Measurements from ENCODE around the gene FFAR2. TPM values are rescaled to one million over a fixed set of nuclear protein-coding genes. Genes with fewer than 3 reads are reported as not detected.

The FFAR2 gene
- total and polyA plus RNA-seq, 9 of the 15 experiments (the other 6 are each of a cell fraction or from before 2014, with no cell fraction given), result not detected

- TF ChIP-seq, protein P1, sequence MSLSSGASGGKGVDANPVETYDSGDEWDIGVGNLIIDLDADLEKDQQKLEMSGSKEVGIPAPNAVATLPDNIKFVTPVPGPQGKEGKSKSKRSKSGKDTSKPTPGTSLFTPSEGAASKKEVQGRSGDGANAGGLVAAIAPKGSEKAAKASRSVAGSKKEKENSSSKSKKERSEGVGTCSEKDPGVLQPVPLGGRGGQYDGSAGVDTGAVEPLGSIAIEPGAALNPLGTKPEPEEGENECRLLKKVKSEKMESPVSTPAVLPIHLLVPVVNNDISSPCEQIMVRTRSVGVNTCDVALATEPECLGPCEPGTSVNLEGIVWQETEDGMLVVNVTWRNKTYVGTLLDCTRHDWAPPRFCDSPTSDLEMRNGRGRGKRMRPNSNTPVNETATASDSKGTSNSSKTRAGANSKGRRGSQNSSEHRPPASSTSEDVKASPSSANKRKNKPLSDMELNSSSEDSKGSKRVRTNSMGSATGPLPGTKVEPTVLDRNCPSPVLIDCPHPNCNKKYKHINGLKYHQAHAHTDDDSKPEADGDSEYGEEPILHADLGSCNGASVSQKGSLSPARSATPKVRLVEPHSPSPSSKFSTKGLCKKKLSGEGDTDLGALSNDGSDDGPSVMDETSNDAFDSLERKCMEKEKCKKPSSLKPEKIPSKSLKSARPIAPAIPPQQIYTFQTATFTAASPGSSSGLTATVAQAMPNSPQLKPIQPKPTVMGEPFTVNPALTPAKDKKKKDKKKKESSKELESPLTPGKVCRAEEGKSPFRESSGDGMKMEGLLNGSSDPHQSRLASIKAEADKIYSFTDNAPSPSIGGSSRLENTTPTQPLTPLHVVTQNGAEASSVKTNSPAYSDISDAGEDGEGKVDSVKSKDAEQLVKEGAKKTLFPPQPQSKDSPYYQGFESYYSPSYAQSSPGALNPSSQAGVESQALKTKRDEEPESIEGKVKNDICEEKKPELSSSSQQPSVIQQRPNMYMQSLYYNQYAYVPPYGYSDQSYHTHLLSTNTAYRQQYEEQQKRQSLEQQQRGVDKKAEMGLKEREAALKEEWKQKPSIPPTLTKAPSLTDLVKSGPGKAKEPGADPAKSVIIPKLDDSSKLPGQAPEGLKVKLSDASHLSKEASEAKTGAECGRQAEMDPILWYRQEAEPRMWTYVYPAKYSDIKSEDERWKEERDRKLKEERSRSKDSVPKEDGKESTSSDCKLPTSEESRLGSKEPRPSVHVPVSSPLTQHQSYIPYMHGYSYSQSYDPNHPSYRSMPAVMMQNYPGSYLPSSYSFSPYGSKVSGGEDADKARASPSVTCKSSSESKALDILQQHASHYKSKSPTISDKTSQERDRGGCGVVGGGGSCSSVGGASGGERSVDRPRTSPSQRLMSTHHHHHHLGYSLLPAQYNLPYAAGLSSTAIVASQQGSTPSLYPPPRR (CRISPR knock-in tag; IDR thresholded peaks at IDR 0.05; ENCODE audit: borderline replicate concordance), result no peak
- TF ChIP-seq GTF2A2 (tag; IDR thresholded peaks at IDR 0.05) (no peak), PPARD (CRISPR knock-in tag; IDR thresholded peaks at IDR 0.05) (no peak), CBFA2T2 (conservative IDR thresholded peaks at IDR 0.05) (no peak), CREBBP (IDR thresholded peaks at IDR 0.05; ENCODE audit: low read depth, low read length) (no peak), THRAP3 (IDR thresholded peaks at IDR 0.05; ENCODE audit: borderline replicate concordance) (no peak), ZNF324 (CRISPR knock-in tag; IDR thresholded peaks at IDR 0.05) (no peak), RAD51 (IDR thresholded peaks at IDR 0.05; ENCODE audit: borderline replicate concordance, low read depth) (peak; percentile 39; the same call in 1 of the 2 replicates), TFAP4 (CRISPR knock-in tag; IDR thresholded peaks at IDR 0.05; ENCODE audit: borderline replicate concordance) (no peak), FOXM1 (IDR thresholded peaks at IDR 0.05; ENCODE audit: low read depth) (no peak), FOXM1 (CRISPR knock-in tag; IDR thresholded peaks at IDR 0.05; ENCODE audit: low read depth) (no peak), LARP7 (IDR thresholded peaks at IDR 0.05) (no peak)
- TF ChIP-seq, protein P2, sequence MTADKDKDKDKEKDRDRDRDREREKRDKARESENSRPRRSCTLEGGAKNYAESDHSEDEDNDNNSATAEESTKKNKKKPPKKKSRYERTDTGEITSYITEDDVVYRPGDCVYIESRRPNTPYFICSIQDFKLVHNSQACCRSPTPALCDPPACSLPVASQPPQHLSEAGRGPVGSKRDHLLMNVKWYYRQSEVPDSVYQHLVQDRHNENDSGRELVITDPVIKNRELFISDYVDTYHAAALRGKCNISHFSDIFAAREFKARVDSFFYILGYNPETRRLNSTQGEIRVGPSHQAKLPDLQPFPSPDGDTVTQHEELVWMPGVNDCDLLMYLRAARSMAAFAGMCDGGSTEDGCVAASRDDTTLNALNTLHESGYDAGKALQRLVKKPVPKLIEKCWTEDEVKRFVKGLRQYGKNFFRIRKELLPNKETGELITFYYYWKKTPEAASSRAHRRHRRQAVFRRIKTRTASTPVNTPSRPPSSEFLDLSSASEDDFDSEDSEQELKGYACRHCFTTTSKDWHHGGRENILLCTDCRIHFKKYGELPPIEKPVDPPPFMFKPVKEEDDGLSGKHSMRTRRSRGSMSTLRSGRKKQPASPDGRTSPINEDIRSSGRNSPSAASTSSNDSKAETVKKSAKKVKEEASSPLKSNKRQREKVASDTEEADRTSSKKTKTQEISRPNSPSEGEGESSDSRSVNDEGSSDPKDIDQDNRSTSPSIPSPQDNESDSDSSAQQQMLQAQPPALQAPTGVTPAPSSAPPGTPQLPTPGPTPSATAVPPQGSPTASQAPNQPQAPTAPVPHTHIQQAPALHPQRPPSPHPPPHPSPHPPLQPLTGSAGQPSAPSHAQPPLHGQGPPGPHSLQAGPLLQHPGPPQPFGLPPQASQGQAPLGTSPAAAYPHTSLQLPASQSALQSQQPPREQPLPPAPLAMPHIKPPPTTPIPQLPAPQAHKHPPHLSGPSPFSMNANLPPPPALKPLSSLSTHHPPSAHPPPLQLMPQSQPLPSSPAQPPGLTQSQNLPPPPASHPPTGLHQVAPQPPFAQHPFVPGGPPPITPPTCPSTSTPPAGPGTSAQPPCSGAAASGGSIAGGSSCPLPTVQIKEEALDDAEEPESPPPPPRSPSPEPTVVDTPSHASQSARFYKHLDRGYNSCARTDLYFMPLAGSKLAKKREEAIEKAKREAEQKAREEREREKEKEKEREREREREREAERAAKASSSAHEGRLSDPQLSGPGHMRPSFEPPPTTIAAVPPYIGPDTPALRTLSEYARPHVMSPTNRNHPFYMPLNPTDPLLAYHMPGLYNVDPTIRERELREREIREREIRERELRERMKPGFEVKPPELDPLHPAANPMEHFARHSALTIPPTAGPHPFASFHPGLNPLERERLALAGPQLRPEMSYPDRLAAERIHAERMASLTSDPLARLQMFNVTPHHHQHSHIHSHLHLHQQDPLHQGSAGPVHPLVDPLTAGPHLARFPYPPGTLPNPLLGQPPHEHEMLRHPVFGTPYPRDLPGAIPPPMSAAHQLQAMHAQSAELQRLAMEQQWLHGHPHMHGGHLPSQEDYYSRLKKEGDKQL (CRISPR knock-in tag; IDR thresholded peaks at IDR 0.05; ENCODE audit: borderline replicate concordance), result no peak
- TF ChIP-seq, protein P3, sequence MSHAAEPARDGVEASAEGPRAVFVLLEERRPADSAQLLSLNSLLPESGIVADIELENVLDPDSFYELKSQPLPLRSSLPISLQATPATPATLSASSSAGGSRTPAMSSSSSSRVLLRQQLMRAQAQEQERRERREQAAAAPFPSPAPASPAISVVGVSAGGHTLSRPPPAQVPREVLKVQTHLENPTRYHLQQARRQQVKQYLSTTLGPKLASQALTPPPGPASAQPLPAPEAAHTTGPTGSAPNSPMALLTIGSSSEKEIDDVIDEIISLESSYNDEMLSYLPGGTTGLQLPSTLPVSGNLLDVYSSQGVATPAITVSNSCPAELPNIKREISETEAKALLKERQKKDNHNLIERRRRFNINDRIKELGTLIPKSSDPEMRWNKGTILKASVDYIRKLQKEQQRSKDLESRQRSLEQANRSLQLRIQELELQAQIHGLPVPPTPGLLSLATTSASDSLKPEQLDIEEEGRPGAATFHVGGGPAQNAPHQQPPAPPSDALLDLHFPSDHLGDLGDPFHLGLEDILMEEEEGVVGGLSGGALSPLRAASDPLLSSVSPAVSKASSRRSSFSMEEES (CRISPR knock-in tag; IDR thresholded peaks at IDR 0.05), result no peak
These were observed at the start of gene FFAR2 (continued) for GRCh38 chr19:35447606-35448469.
